GM19395 (cell line): Measurements from ENCODE around the gene ZC3H14.

Experiments used
- ATAC-seq: cut with Tn5 transposase; IDR thresholded peaks from one replicate; pipeline ENCODE4 v1.9.1; 2021; ENCODE audit warnings: mild to moderate bottlenecking, moderate library complexity; ENCODE audit not compliant: unreplicated experiment

Gene ZC3H14

DNA sequence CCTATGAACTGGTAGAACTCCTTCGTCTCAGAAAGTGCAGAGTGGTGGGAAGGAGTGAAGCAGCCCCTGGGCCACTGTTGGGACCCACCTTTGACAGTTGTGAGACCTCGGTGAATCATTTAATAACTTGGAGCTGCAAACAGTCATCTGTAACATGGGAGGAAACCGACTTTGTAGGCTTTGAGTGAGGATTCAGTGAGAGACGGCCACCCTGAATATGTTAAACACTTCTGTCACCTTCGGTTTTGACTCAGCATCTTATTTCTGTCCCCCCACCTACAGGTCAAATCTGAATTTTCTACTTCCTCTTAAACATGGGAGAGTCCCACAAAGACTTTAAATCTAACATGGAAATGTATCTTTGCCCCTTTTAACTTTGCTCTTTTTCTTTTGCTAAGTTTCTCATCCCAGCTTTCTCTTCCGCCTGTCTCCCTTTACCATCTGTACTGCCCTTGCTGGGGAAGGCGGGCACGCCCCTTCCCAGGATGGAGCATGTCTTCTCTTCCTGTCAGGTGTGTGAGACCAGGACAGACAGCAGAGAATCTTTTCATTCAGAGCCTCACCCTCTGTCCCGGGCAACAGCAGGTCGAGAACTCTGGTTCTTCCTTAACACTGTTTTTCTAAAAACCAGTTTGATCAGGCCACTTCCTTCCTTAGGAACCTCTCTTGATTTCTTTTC, 37.1 kb downstream of the ZC3H14 start:
- ATAC-seq = peak; percentile 91

DNA sequence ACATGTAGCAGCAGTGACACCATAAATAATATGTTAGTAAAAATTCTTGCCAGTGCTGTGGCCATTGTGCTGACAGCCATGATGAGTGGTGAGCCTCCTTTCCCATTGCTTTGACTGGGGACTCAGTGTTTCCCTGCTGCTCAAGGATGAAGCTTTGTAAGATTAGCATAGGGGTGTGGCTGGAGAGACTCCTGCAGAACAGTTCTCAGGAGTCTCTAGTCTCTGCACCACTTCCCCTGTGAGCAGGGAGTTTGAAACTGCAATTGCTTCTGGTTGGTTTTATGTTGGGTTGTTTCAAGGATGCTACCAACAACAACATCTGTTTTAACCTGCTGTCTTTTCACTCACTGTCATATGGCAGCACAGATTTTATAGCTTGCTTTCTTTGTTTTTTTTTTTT, 41.4 kb downstream of the ZC3H14 start:
- no peak for ATAC-seq

DNA sequence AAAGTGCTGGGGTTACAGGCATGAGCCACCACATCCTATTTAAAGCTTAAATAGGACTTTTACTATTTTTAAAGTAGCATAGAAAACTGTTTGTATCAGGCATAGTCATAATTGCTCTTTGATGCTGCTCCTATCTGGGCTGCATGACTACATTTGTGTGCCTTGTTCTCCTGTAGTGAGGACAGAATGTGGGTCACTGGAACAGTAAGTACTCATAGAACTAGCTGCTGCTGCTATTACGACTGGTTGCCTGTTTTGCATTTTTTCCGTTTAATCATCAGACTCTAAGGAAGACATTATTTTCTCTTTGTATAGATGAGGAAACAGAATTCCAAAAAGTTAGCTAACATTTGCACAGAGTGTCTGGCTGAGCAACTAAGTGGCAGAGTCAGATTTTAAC, 42.8 kb downstream of the ZC3H14 start:
- ATAC-seq = no peak

DNA sequence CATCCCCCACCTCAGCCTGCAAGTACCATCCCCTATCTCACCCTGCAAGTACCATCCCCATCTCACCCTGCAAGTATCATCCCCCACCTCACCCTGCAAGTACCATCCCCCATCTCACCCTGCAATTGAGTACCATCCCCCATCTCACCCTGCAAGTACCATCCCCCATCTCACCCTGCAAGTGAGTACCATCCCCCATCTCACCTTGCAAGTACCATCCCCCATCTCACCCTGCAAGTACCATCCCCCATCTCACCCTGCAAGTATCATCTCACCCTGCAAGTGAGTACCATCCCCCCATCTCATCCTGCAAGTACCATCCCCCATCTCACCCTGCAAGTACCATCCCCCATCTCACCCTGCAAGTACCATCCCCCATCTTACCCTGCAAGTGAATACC, 45.0 kb downstream of the ZC3H14 start:
- ATAC-seq = no peak

DNA sequence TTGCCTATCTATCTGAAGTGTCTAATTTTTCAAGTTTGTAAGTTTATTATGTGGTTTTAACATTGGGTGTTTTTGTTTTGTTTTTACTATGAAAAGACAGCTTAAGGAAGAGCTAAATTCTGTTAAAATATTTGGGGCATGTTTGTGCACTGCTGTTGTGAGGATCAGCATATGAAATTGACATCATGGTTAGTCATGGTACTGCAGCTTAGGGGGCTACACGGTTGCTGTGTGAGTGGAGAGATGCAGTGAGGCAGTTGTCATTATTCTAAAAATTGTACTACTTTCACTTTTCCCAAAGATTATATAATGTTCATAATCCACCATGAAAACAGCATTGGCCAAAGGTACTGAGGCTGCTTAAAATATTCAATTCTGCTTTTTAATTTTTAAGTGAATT, 49.0 kb downstream of the ZC3H14 start:
- no peak for ATAC-seq

DNA sequence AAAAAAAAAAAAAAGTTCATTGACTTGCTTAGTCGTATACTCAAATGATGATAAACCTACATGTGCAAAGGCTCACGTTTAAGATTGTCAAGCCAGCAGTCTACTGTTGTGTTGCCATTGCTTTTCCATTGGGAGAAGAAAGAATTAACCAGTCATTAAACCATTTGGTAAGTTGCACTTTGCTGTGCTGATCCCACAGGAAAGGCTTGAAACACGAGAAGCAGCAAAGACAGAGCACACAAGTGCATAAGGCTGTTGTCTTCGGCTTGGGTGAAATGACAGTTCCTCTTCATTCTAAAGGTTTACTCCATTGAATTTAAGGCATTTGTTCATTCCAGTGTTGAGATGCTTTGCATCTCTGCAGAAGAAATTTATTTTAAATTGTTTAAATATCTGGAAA, 50.1 kb downstream of the ZC3H14 start:
- no peak for ATAC-seq

DNA sequence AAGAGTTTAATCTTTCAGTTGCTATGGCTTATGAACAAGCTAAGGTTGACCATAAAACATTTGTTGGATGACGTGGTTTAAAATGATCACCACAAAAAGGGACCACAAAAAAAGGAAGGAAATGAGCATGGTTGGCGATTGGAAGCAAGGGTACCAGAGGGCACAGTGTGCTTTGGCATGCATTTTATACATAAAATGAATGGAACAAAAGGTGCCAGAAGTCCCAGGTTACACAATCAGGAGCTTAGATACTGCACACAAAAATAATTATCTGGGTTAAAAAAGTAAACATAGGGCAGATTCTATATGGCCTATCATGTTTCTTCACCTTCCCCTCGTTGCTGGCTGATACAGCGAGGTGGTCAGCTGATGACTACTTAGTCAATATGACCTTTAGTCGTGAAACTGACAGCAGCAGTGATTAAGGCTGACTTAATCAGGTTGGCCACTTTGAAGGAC, 50.7 kb downstream of the ZC3H14 start:
- ATAC-seq = no peak

DNA sequence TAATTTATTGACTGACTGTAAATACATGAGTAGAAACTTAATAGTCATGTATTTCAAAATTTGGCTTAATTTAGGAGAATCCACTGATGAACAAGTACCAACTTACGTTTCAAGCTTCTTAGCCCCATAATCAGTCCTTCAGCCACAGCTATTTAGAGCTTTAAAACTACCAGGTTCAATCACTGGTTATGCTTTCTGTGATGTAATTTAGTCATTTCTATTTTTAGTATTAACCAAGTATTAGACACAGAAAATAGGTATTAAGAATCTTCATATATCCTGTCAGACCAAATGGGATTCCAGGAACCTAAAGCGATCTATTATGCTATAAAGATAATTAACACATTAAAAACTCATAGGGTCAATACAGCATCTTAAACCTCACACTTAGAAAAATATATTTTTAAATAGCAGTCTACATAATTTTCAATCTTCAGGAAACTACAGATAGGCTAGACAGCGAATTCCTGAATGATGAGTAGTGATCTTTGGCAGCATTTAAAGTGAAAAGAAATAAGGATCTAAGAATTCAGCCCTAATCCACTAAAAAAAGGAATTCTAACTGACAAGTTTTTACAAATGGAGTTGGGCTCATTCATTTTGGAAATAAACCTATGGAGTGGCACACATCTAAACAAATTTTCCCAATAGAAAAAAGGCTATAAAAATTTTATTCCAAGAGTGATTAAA, 51.5 kb downstream of the ZC3H14 start:
- no peak for ATAC-seq

DNA sequence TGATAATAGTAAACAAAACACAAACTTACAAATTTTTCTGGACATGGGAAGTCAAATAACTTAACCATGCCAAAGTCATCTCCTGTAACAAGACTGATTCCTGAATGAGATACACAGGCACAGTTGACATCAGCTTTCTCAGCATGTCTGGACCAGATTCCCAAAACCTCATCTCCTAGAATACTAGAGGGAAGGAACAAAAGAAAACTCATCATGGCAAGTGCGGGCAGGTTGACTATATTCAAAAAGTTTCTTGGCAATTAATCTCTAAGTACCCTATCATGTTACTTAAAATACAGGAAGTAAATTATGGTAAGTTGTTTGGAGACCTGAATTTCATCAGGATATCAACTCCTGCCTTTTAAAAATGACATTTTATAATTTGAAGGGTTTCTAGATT, 53.9 kb downstream of the ZC3H14 start:
- ATAC-seq = no peak

DNA sequence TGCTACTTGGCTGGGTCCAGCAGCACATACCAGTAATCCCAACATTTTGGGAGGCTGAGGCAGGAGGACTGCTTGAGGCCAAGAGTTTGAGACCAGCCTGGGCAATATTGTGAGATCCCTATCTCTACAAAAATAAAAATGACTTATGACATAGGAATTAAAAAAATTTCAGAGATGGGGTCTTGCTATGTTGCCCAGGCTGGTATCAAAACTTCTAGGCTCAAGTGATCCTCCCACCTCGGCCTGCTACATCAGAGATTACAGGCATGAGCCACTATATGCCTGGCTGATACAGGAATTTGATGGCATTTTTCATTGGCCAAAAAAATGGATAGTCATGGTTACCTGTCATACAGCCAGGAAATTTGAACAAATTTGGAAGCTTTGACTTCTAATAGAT, 54.6 kb downstream of the ZC3H14 start:
- ATAC-seq = no peak

DNA sequence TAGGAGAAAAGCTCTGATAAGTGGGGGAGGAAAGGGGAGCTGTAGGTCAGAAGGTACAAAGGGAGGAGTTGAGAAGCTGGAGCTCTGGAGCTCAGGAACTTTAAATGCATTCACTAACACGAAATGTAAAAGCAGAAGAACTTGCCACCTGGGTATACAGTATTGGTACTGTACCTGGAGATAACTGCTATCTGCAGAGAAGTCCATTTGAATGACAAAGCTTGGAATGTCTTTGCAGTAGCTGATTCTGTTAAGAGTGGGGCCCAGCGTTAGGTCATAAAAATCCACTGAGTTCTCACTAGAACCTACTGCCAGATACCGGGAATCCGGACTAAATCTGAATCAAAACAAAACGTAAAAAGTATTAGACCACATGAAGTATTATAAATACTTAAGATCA, 55.6 kb downstream of the ZC3H14 start:
- ATAC-seq = no peak

DNA sequence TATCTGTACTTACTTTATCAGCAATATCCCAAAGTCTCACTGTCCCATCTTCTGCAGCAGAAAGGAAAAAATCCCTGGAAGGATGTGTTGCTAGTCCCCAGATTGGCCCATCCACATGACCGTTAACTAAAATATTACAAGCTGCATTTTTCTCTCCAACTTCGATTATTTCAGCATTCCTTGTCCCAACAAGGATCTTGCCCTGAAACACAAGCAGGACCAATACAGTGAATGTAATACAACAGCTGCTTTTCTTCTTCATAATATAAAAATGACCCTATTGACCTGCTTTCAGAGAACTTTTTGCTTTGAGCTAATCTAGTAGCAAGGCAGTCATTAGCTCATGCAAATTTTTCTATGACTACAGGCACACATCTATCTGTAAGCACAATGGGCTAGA, 58.3 kb downstream of the ZC3H14 start:
- ATAC-seq = no peak

DNA sequence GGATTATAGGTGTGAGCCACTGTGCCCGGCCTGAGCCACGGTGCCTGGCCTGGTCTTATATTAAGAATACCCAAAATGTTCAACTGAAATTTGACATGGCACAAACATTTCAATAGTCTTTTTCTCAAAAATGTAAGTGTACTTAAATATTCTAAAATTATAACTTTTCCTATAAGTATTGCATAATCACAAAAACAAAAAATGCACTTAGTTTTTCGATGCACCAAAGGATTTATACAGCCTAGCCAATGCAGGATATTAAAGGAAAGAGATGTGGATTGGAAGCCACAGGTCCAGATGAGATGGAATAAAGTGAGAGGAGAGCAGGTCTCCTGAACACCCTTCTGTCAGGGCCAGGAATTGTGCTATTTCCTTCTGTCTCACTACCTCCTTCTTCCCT, 62.8 kb downstream of the ZC3H14 start:
- no peak for ATAC-seq

DNA sequence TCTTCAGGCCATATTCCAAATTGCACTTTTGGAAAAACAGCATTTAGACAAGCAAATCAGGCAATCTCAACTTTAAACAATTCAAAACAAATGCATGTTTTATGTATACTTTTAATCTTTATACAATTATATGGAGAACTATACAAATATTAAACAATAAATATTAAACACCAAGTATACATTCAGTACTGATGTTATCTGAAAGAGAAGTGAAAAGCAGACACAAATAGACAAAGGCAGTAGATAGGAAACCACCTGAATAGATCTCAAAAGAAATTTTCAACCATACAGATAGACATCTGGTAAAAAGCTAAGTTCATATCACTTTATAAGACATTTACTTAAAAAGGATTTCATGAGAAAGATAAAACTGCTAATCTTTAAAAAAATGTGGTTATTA, 65.2 kb downstream of the ZC3H14 start:
- ATAC-seq = no peak

DNA sequence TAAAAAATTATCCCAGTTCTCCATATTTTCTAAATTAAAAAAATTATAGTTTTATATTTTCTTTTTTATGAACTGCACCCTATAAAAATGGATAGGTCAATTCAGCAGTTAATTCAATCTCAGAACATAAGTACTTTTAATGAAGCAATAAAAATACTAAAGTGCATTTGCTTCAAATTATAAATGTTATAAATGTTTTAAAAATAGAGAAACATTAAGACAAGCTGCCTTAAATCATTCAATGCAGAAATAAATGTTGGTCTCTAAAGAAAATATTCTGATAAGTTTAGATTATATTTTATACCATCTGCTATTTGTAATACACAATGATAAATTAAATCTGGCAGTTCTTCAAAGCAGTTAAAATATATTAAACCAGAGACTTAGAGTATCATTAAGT, 65.6 kb downstream of the ZC3H14 start:
- ATAC-seq = no peak

DNA sequence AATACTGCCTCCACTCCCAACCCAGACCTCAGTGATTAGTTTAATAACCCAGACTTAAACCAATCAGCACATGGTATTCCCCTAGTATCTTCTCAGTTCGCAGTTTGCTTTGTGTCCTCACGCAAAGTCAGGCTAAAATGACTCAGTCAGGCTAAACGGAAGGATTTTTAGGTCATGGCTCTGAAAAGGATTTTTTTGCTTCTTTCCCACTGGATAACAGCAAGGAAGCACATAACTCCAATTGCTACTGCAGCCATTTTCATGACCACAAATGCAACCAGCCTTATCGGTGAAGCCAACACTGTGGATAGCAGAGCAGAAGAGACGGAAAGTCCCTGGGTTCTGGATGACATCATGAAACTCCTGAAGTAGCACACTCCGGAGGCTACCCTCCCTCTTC, 67.7 kb downstream of the ZC3H14 start:
- no peak for ATAC-seq

DNA sequence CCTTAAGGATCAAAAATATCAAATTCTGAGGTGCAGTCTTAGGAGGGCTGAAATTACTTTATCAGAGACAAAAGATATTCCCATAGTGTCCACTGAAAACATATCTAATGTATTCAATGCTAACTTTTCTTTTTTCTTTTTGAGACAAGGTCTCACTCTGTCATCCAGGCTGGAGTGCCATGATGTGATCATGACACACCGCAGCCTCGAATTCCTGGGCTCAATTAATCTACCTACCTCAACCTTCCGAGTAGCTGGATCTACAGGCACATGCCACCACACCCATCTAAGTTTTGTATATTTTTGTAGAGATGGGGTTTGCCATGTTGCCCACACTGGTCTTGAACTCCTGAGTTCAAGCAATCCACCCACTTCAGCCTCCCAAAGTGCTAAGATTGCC, 68.3 kb downstream of the ZC3H14 start:
- ATAC-seq = no peak

DNA sequence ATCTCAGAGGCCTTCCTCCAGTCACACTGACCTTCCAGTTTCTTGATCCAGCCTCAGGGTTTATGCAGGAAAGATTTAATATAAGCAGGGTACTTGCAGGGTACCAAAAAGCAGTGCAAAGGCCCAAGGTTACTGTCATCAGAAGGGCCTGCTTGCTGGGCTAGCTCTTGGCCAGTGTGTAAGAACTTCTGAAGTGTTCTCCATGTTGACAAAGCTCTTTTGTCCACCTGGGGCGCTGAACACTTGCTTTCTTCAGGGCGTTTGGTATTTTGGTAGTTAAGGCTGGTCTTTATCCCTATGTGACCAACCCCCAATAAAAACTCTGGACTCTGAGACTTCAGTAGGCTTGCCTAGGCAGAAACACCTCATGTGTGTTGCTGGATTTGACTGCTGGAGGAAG, 69.7 kb downstream of the ZC3H14 start:
- ATAC-seq = no peak

DNA sequence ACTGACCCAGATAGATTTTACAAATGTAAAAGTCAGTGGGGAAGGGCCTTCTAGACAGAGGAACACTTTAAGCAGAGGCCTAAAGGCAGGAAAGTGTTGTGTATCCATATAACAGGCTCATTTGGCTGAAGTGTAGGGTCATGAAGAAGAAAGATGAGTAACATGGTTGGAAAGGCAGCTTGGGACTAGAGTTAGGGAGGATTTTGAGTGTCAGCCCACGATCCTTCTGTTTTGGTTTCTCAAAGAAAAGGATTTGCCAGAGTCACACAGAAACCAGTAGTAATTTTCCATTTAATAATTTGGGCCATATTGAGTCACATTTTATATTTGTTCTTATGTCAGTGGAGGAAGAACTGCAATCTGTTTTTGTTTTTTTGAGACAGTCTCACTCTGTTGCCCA, 76.4 kb downstream of the ZC3H14 start:
- no peak for ATAC-seq

DNA sequence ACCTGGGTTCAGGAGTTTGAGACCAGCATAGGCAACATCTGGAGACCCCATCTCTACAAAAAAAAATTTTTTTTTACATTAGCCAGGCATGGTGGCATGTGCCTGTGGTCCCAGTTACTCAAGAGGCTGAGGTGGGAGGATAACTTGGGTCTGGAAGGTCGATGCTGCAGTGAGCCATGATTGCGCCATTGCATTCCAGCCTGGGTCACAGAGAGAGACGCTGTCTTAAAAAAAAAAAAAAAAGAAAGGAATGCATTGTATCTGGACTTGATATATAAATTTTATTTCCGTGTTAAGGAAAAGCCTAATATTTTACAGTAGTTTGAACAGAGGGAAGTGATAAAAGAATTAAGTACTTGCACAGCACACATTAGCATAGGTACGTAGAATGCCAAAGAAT, 97.2 kb downstream of the ZC3H14 start:
- no peak for ATAC-seq

DNA sequence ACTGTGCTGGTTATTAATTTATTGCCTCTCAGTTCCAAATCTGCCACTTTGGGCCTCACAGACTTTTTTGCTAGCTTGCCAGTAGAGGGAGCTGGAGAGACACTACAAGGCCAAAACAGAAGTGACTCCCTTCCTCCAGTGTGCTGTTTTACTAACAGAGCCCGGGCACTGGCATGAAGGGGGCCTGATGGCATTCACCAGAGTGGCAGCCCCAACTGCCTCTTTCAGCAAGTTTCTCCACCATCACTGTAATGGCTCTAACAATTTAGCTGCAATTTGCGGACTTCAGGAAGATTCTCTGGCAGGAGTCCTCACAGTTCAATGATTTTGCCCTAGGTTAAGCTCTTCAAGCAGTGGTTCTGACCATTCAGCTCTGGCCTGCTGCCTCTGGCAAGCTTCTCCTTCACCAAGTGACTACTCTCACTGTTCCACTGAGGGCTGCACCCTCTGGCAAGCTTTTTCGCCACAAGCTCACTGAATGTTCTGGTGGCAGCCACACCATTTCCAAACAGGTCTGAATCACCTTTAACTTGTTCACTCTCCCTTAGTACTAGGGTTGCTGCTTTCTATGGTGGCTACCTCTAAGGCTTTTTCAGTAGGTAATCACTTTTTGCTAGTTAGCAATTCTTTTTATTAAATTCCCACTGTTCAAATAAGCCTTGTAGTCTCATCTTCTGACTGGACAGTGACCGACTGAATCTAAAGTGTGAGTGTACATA, 104.9 kb downstream of the ZC3H14 start:
- peak; percentile 81 for ATAC-seq

DNA sequence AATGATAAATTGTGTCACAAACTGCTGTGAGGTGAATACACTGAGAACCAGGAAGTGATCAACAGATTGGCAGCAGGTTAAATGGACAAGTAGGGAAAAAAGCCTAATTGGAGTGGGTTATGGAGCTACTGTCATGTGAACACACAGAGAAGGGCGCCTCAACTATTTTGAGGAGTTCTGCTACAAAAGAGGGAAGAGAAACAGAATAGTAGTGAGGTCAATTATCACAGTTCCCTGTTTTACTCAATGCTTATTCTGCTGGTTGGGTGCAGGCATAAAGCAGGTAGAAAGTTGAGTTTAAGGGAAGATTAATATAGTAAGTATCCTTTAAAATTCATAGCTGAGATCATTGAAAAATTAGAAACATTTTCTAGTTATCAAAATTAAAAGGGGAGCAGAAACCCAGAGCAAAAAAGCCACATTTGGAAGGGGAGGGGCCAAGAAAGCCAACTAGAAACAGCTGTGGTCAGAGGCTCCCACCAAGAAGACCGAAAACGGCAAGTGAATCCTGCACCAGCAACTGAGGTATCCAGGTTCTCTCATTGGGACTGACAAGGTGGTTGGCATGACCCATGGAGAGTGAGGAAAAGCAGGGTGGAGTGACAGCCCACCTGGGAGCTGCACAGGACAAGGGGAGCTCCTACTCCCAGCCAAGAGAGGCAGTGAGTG, 105.7 kb downstream of the ZC3H14 start:
- peak; percentile 72 for ATAC-seq
